Tibial nerve (tissue), 4 donors: ENCODE results near the gene ALK. TPM values are rescaled to one million over a fixed set of nuclear protein-coding genes. Genes with fewer than 3 reads are reported as not detected.

Source experiments
- DNase-seq, 2 donors: peaks; one replicate each; pipeline ENCODE4 v3.0.0-alpha.2; 2019; ENCODE audit warnings: low spot score in 2 of 2
- H3K27ac ChIP-seq, 4 donors: fragments of 200-600 bp; sonication (generic) in 3 of 4; one replicate each; pipeline ENCODE4 v1.5.1; 2017 to 2019; ENCODE audit warnings: mild to moderate bottlenecking in 1 of 4
- H3K27me3 ChIP-seq, 2 donors: fragments of 200-600 bp; sonication (generic) in 1 of 2; one replicate each; pipeline versions ENCODE4 v1.5.1 to v1.6.0; 2017 to 2019
- H3K36me3 ChIP-seq, 3 donors: fragments of 200-600 bp; sonication (generic); one replicate each; pipeline ENCODE4 v1.5.1; 2018 to 2019
- H3K4me1 ChIP-seq, 4 donors: fragments of 200-600 bp; sonication (generic) in 3 of 4; one replicate each; pipeline ENCODE4 v1.5.1; 2017 to 2019
- H3K4me3 ChIP-seq, 4 donors: fragments of 200-600 bp; sonication (generic) in 3 of 4; one replicate each; pipeline ENCODE4 v1.5.1; 2017 to 2019; ENCODE audit warnings: mild to moderate bottlenecking in 1 of 4, moderate library complexity in 1 of 4
- H3K9me3 ChIP-seq, 4 donors: fragments of 200-600 bp; sonication (generic) in 3 of 4; one replicate each; pipeline ENCODE4 v1.5.1; 2017 to 2019
- EP300 ChIP-seq, 2 donors: sonication (generic); formaldehyde crosslinking; IDR thresholded peaks; one replicate each; pipeline ENCODE4 v1.6.1; 2017; ENCODE audit warnings: antibody characterized with exemption in 2 of 2, mild to moderate bottlenecking in 1 of 2
- POLR2A ChIP-seq, 2 donors: fragments of 450-650 bp; IDR thresholded peaks; one replicate each; pipeline ENCODE4 v1.6.1; 2017; ENCODE audit warnings: antibody characterized with exemption in 2 of 2, mild to moderate bottlenecking in 2 of 2, moderate library complexity in 2 of 2
- WGBS, 2 donors: methylation state at CpG; one replicate each; pipeline ENCODE4 v1.1.5; 2018; 5-methylcytosine and 5-hydroxymethylcytosine counted together
- total RNA-seq, 4 donors: library from RNA; depleted of rRNA; stranded (reverse); fragments of >200 nt; gene quantifications; one replicate each; pipeline ENCODE4 v1.1.0, GENCODE V29; 2016
- TF ChIP-seq, protein P1 (sequence below), 5 experiments: fragments of 200-600 bp in 3 of 5; fragments of 450-650 bp in 2 of 5; sonication (generic) in 3 of 5; IDR thresholded peaks; one replicate each; pipeline ENCODE4 v1.5.1; 2016 to 2019; ENCODE audit warnings: antibody characterized with exemption in 5 of 5, mild to moderate bottlenecking in 3 of 5, moderate library complexity in 2 of 5

Gene ALK
- total RNA-seq, 4 donors from 2014 or later, result 0.39 to 4.8 (median 0.66) TPM

DNA sequence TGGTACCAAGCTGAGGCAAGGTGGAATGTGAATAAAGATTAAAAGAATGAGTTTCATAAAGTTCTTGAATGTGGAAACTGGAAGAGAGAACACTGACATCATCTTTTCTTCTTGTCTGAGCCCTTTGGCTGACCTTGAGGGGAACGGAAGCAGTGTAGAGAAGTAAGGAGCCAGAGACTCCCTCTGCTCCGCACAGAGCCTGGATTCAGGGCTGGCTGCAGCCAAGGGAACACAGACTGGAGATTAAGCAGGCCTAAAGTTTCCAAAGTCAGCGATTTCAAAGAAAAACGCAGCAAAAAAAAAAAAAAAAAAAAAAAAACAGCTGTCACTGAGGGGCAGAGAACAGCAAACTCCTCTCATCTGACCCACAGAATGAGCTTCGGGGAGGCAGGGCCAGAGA, 19.3 kb upstream of the ALK start:
- Histone ChIP-seq H3K9me3 (no peaks in the 10 kb centered on the region), H3K27ac (no peak overlapping the region), H3K4me1 (peaks cover 0 to 14% (median 0%) of the 10 kb centered on the region in 4 donors), H3K36me3 (no peaks in the 10 kb centered on the region), H3K27me3 (no peaks in the 10 kb centered on the region), H3K4me3 (no peak overlapping the region)
- WGBS, 2 donors, result 14 to 21% methylated on average over 5 of the region's 5 CpGs
- DNase-seq, result peak in 1 of 2 donors; percentile 20
- no peak for TF ChIP-seq EP300 (IDR thresholded peaks at IDR 0.05)
- TF ChIP-seq, protein P1, sequence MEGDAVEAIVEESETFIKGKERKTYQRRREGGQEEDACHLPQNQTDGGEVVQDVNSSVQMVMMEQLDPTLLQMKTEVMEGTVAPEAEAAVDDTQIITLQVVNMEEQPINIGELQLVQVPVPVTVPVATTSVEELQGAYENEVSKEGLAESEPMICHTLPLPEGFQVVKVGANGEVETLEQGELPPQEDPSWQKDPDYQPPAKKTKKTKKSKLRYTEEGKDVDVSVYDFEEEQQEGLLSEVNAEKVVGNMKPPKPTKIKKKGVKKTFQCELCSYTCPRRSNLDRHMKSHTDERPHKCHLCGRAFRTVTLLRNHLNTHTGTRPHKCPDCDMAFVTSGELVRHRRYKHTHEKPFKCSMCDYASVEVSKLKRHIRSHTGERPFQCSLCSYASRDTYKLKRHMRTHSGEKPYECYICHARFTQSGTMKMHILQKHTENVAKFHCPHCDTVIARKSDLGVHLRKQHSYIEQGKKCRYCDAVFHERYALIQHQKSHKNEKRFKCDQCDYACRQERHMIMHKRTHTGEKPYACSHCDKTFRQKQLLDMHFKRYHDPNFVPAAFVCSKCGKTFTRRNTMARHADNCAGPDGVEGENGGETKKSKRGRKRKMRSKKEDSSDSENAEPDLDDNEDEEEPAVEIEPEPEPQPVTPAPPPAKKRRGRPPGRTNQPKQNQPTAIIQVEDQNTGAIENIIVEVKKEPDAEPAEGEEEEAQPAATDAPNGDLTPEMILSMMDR (IDR thresholded peaks at IDR 0.05), result no peak
- TF ChIP-seq POLR2A (IDR thresholded peaks at IDR 0.05), result no peak

DNA sequence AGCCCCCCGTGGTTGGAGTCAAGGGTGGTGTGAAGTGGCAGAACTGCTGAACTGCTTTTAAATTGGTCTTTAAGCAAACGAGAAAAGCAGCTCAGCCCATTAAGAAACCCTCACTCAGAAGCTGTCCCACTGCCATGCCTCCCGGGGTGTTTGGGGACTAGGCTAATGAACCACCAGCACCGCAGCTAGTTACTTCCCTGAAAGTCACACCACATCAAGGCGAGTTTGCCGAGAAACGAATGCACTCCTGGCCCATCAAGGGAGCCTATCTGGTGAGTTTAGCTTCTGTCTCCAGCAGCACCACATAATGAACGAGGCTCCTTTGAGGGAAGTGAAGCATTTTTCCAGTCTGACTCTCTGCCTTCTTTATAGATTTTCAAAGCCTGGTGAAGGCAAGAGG, 14.6 kb upstream of the ALK start:
- Histone ChIP-seq H3K27ac (no peak overlapping the region), H3K36me3 (no peaks in the 10 kb centered on the region), H3K27me3 (no peaks in the 10 kb centered on the region), H3K4me1 (peaks cover 0 to 13% (median 0%) of the 10 kb centered on the region in 4 donors), H3K9me3 (no peaks in the 10 kb centered on the region), H3K4me3 (no peak overlapping the region)
- TF ChIP-seq, protein P1 (IDR thresholded peaks at IDR 0.05), result no peak
- TF ChIP-seq POLR2A (IDR thresholded peaks at IDR 0.05) (no peak), EP300 (IDR thresholded peaks at IDR 0.05) (no peak)
- DNase-seq, result no peak
- WGBS, 2 donors, result 70 to 77% methylated on average over 8 of the region's 8 CpGs

DNA sequence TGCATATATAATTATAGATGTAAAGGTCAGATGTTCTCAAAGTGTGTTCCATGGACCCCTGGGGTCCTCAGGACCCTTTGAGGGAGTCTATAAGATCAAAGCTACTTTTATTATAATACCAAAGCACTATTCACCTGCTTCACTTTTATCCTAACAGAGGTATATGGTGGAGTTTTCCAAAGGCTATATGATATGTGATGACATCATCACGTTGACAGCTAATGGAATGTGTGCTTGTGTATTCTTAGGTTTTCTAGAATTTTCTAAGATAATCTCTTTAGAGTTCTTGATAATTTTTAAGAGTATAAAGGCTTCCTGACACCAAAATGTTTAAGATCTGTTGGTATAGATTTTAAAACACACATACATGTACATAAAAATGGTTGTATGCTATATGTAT, 10.4 kb upstream of the ALK start:
- no peak for DNase-seq
- Histone ChIP-seq H3K36me3 (no peaks in the 10 kb centered on the region), H3K9me3 (no peaks in the 10 kb centered on the region), H3K27ac (no peak overlapping the region), H3K4me3 (no peak overlapping the region), H3K4me1 (no peaks in the 10 kb centered on the region), H3K27me3 (no peaks in the 10 kb centered on the region)
- TF ChIP-seq POLR2A (IDR thresholded peaks at IDR 0.05), result no peak
- TF ChIP-seq, protein P1 (IDR thresholded peaks at IDR 0.05), result no peak
- TF ChIP-seq EP300 (IDR thresholded peaks at IDR 0.05), result no peak
- 0 to 39% methylated on average over 1 of the region's 1 CpG for WGBS, 2 donors

- H3K27me3 ChIP-seq, result peaks cover 0 to 39% of the 10 kb centered on the region in 2 donors
- H3K4me3 ChIP-seq, result no peak overlapping the region
- 20 to 29% methylated on average over 3 of the region's 3 CpGs for WGBS, 2 donors
- H3K9me3 ChIP-seq, result no peaks in the 10 kb centered on the region
- no peak overlapping the region for H3K27ac ChIP-seq
- no peaks in the 10 kb centered on the region for H3K36me3 ChIP-seq
- H3K4me1 ChIP-seq, result peaks cover 0 to 34% (median 10%) of the 10 kb centered on the region in 4 donors
- TF ChIP-seq EP300 (IDR thresholded peaks at IDR 0.05) (no peak), POLR2A (IDR thresholded peaks at IDR 0.05) (no peak)
- TF ChIP-seq, protein P1 (IDR thresholded peaks at IDR 0.05), result peak; percentile 69 to 92 (median 82)
- DNase-seq, result peak; percentile 40 to 65
These were observed 1.8 kb upstream of the ALK start for GRCh38 chr2:29923110-29923721.

GRCh38 chr2:29922605-29923004, 1.2 kb upstream of the ALK start:
- DNase-seq, result no peak
- Histone ChIP-seq H3K9me3 (no peaks in the 10 kb centered on the region), H3K4me3 (no peak overlapping the region), H3K36me3 (no peaks in the 10 kb centered on the region), H3K27me3 (peaks cover 0 to 45% of the 10 kb centered on the region in 2 donors), H3K27ac (no peak overlapping the region), H3K4me1 (peaks cover 0 to 34% (median 10%) of the 10 kb centered on the region in 4 donors)
- 70 to 79% methylated on average over 4 of the region's 4 CpGs for WGBS, 2 donors
- TF ChIP-seq POLR2A (IDR thresholded peaks at IDR 0.05) (no peak), EP300 (IDR thresholded peaks at IDR 0.05) (no peak)
- TF ChIP-seq, protein P1 (IDR thresholded peaks at IDR 0.05), result no peak
